ENCODE data around the gene PMS2.
"Not testable (repeated sequence)": the region's sequence is repeated elsewhere in the genome, so short reads cannot be mapped to it uniquely, and the experiment has no call there.

PMS2 gene

DNA sequence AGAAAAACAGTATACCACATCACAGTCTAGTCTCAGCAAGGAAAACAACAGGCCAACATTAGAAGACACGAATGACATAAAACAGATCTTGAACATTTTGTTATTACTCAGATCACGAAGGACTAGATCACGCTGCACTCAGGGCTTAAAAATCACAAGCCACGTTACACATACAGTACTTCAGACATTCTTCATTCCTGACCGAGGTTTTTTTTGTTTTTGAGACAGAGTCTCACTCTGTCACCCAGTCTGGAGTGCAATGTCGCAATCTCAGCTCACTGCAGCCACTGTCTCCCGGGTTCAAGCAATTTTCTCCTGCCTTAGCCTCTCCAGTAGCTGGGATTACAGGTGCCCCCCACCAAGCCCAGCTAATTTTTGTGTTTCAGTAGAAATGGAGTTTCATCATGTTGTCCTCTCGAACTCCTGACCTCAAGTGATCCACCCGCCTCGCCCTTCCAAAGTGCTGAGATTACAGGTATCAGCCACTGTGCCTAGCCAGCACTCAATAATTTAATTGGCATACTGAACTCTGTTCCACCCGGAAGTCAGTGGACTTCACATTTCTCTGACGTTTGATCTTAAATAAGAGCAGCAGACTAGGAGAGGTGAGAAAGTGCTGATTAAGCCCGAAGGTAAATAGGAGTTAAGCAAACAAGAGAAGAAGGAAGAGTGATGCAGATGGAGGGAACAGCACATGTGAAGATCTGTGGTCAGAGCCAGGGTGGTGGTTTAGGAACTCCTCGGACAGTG, 3.7 kb upstream of the PMS2 start:
- no peak for DNase-seq (ENCODE audit: low read depth)

DNA sequence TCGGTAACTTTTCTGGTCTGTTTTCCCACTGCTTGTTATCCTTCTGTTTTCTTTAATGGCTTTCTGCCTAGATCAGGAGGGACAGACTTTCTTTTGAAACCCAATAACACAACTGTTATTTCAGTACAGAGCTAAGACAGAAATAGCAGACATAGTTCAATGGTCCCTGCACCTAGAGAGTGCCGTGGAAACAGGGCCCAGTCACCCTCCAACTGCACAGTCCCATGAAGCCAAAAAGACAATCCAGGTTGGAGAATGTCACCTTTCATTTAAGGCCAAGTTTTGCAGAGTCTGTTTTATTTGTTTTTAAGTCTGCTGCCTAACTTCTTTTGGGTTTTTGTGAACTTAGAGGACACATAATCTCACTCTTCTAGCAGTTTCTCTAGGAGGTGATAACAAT, 2.7 kb upstream of the PMS2 start:
- DNase-seq (ENCODE audit: low read depth), result no peak

DNA sequence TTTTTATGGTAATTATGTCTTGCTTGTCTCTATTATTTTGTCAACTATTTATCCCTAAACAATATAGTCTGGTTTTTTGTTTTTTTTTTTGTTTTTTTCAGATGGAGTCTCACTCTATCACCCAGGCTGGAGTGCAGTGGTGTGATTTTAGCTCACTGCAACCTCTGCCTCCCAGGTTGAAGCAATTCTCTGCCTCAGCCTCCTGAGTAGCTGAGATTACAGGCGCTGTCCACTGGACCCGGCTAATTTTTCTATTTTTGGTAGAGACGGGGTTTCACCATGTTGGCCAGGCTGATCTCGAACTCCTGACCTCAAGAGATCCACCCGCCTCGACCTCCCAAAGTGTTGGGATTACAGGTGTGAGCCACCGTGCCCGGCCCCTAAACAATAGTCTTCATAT, 1.5 kb upstream of the PMS2 start:
- not testable (repeated sequence) for DNase-seq (ENCODE audit: low read depth)

DNA sequence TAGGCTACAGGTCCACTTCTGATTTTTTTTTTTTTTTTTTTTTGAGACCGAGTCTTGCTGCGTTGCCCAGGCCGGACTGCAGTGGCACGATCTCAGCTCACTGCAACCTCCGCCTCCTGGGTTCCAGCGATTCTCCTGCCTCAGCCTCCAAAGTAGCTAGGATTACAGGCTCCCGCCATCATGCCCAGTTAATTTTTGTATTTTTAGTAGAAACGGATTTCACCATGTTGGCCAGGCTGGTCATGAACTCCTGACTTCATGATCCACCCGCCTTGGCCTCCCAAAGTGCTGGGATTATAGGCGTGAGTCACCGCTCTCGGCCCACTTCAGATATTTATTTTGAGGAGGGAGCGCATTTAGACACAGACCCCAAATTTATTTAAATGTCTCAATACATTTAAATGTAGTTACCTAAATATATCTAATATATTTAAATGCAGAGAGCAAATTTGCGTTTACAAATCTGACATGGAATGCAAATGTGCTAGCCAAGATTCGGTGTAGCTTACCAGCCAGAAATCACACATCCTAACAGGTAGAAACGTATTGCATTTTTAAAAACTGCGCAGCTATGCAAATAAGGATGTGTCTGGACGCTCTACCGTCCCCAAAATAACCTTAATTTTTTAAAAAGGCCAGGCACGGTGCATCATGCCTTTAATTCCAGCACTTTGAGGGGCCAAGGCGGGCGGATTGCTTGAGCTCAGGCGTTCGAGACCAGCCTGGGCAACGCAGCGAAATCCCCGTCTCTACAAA, 836 bp downstream of the PMS2 start:
- not testable (repeated sequence) for DNase-seq (ENCODE audit: low read depth)

DNA sequence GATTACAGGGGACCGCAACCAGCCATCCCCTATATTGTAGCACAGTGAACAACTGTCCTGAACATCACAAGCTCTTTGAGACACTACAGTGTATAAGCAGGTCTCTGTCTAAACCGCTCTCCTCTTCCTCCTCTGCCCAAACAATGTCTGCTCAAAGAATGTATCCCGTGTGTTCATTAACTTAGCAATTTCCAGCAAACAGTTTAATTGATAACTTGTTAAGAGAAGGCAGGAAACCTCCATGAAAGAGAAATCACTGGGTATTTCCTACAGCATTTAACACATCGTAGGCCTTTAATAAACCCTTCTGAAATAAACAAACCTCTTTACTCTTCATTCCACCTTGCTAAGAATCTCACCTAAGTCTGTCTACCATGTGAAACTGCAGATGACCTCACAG, 1.5 kb downstream of the PMS2 start:
- no peak for DNase-seq (ENCODE audit: low read depth)

DNA sequence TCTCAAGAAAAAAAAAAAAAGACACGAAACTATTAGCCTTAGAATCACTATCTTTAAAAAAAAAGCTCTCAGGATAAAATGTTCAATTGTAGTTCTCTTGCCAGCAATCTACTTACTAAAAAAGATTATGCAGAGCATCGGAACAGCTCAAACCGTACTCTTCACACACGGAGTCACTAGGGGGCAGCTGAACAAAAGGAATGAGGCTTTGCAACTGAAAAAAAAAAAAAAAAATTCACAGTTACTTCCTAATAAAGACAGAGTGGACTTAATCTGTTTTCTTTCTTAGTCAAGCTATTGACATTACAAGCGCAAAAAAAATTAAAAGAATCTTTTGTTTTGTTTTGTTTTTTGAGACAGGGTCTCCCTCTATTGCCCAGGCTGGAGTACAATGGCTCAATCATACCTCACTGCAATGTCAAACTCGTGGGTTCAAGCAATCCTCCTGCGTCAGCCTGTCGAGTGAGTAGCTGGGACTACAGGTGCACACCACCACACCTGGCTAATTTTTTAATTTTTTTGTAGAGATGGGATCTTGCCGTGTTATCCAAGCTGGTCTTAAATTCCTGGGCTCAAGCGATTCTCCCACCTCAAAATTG, 11.5 kb downstream of the PMS2 start:
- peak; percentile 26 for DNase-seq (ENCODE audit: low read depth)

DNA sequence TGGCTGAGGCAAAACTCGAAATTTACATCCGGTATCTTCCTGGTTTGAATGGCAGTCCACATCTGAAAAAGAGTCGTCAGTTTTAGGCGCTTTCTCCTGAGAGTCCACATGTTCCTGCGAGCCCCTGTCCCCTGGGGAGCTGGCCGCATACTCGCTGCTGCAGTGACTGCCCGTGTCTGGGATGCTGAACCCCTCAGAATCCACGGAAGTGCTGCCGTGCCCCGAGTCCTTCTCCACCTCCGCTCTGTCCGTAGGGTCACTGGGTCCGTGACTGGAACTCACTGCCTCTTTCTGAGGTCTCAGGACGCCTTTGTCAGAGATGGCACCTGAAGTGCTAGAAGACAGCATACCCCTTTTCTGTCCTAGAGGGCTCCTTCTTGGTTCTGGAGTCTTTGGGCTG, 21.8 kb downstream of the PMS2 start:
- not testable (repeated sequence) for DNase-seq (ENCODE audit: low read depth)

DNA sequence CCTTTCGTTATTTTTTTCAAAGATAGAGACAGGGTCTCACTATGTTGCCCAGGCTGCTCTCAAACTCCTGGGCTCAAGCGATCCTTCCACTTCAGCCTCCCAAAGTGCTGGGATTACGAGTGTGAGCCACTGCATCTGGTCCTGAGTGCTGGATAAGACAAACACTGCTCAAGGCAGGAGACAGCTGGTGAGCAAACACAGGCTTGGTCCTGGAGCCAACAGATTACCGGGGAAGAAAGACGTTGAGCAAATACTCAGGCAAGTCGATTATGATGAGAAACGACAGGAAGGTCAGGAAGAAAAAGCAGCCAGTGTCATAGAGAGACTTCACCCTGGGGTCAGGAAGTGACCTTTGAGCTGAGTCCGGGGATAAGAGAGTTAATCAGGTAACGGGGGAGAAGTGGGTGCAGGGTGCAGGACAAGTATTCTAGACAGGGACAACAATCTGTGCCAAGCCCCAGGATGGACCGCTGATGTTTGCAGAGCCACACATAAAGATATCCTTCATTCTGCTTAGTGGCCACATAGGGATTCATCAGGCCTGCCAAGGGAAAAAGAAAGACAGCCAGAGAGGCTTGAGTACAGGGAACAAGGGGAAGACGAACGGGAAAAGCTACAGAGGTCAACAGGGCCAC, 29.1 kb downstream of the PMS2 start:
- not testable (repeated sequence) for DNase-seq (ENCODE audit: low read depth)

DNA sequence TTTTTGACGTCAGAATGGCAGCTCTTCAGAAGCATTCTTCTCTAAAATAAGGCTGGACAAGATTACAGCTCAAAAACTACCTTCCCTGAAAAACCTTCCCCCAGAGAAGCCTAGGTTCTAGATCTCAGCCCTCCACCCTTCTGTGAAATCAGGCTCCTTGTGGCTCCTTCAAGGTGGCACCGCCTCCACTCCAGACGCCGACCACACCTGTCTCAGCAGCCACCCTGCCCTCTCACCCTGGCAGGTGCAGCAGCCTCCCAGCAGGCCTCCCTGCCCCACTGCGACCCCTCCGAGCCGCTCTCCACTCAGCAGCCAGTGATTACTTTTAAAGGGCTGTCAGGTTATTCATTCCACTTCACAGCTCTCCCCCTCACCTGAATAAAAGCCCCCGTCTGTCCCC, 35.3 kb downstream of the PMS2 start:
- DNase-seq (ENCODE audit: low read depth), result not testable (repeated sequence)

DNA sequence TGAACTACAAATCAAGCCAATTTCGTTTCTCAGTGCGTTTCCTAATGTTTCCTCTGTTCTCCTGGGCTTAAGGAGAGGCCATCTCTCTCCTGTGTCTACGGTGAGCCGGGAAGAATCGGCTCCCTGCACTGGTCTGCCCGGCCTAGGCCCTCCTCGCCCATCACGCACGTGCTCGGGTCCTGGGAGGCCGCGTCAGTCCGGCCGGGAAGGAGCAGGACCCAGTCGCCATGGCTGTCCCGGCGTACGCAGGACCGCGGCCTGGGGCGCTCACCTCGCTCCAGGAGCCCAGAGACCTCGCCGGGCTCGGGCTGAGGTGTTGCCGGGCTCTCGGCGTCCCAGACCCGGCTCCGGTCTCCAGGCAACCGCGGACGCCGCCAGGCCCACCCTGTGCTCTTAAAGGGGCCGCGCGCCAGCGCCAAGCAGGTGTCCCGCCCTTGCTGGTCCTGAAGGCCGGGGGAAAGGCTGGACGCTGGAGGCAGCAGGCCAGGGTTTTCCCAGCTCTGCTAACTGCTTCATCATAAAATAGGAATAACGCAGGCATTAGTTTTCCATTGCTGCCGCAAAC, 38.4 kb downstream of the PMS2 start, which contains the start of gene RSPH10B:
Gene RSPH10B, minus strand, starts transcription at position 343 of the 565 bp plus-strand sequence. CDS start 3,573 bp downstream, outside the sequence.
- DNase-seq (ENCODE audit: low read depth), result not testable (repeated sequence)

DNA sequence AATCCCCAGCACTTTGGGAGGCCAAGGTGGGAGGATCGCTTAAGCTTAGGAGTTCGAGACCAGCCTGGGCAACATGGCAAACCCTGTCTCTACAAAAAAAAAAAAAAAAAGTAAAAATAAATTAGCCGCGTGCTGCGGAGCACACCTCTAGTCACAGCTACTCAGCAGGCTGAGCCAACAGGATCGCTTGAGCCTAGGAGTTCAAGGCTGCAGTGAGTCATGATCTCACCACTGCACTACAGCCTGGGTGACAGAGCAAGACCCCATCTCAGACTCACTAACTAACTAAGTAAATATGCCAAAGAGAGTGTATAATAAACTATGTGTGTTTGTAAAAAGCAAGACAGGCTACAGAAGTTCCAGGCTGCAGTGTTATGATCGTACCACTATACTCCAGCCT, 45.0 kb downstream of the PMS2 start:
- DNase-seq (ENCODE audit: low read depth), result not testable (repeated sequence)

DNA sequence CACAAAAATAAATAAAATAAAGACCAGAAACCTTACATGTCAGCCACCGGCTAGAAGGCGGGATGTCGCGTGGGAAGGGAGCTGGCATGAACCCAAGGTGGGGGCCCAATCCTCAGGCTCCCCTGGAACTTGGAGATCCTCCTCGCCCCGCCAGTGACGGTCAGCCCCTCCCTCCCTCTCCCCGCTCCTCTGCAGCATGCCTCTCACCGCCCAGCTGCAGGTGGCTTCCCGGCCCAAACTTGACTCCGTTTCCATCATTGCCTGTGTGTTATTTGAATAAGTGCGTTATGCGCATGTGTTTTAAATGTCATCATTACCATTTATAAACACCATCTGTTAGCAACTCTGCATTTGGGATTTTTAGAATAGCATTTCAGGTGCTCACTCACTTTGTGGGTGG, 45.6 kb downstream of the PMS2 start:
- DNase-seq (ENCODE audit: low read depth), result not testable (repeated sequence)

DNA sequence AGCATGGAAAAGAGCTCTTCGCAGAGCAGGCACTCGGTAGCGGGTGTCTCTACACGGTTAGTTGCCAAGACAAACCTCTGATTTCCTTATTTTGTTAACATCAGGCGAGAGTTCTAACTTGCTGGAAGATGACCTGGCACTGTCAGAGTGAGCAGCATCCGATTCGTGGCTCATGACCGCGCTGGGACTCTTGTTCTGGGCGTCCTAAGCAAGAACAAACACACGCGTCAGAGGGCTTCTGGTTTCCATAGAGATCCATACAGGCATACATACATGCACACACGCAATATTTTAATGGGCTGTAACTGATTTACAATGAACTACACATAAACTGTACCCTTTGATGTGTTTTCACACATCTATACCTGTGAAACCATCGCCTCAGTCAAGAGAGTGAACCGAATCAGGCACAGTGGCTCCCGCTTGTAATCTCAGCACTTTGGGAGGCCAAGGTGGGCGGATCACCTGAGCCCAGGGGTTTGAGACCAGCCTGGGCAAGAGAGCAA, 73.9 kb downstream of the PMS2 start:
- not testable (repeated sequence) for DNase-seq (ENCODE audit: low read depth)

DNA sequence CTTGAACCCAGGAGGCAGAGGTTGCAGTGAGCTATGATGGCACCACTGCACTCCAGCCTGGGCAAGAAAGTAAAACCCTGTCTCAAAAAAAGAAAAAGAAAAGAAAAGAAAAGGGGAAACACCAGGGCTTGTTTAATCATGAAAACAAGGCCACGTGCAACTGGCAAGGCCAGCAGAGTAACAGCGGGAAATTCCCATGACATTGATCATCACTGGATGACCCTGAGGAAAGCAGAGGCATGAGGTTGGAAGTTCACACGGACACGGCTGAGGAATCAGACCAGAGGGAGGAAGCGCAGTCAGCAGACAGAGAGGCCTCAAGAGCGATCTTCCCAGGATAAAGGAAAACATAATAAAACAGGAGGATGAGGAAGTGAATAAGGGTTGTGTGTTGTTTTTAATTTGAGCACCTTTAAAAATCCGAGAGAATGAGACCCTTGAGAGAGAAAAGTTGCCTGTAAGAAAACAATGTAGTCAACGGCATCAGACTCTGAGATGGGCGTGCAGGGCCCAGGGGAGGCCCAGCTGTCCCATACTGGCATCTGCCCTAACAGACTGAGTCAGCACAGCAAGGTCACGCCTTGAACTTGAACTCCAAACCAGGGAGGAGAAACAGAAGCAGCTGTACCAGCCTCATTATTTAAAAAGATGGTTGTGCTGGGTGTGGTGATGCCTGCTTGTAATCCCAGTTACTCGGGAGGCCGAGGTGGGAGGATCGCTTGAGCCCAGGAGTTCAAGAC, 76.8 kb downstream of the PMS2 start:
- DNase-seq (ENCODE audit: low read depth), result not testable (repeated sequence)

DNA sequence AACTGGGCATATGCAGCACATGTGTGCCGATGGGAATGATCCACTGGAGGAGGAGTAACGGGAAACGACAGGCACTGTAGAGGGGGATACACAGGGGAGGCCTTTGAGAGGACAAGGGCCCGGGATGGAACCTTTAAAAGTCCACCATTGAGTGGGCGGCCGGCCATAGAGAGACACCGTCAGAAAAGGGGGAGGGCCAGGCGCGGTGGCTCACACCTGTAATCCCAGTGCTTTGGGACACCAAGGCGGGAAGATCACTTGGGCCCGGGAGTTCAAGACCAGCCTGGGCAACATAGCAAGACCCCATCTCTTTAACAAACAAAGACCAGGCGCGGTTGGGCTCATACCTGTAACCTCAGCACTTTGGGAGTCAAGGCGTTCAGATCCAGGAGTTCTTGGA, 77.6 kb downstream of the PMS2 start:
- not testable (repeated sequence) for DNase-seq (ENCODE audit: low read depth)

DNA sequence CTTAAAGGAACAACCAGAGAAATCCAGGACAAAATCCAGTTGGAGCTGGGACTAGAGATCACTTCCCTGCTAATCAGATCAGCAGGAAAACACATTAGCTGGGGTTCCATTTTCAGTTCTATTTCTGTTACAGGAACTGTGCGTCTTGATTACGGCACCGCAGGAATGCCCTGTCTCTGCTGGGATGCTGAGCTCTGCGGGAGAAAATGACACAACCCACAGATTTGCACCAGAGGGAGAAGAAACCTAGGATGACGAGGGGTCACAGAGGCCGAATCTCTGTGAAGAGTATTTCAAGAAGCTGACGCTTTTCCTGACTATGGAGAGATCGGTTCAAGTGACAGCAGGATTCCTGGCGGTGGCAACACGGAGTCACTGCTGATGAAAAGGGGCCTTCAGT, 78.6 kb downstream of the PMS2 start:
- DNase-seq (ENCODE audit: low read depth), result not testable (repeated sequence)

DNA sequence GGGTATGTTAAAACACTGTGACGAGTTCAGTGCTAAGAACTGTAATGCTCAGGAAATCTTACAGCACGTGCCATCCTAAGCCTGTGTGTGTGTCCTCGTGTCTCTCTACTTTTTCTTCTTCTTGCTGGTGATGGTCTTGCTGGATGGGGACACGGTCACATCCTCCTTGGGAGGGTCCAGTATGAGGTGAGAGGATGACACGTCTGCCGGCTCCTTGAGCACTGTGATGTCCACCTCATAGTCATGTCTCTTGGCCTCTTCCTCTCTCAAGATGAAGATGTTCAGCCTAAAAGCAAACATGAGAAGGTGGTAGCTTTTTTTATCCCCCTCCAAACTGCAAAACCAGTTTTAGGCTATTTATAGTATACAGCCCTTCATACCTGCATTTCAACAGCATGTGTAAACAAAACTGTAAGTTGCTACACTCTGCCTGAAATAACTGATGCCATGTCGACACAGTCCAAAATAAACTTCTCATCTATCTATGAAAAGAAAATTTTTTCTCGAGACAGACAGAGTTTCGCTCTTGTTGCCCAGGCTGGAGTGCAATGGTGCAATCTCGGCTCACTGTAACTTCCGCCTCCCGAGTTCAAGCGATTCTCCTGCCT, 82.5 kb downstream of the PMS2 start:
- not testable (repeated sequence) for DNase-seq (ENCODE audit: low read depth)

DNA sequence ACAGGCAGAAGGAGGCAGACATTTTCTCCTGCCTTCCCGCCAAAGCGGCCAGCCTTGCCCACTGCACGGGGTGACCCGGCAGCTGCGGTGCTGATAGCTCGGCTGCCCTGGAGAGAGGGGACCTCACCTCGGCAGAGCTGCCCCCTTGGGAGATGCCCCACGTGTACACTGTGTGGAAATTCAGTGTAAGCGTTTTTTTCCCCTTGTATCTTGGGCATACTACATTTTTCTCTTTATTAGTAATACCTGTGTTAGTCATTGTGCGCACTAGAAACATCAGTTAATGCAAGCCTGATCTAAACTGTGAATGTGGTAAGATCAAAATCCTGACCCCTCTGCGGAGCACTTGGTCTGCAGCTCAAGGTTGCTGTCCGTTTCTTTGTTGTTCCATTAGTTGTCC, 84.2 kb downstream of the PMS2 start:
- DNase-seq (ENCODE audit: low read depth), result not testable (repeated sequence)

DNA sequence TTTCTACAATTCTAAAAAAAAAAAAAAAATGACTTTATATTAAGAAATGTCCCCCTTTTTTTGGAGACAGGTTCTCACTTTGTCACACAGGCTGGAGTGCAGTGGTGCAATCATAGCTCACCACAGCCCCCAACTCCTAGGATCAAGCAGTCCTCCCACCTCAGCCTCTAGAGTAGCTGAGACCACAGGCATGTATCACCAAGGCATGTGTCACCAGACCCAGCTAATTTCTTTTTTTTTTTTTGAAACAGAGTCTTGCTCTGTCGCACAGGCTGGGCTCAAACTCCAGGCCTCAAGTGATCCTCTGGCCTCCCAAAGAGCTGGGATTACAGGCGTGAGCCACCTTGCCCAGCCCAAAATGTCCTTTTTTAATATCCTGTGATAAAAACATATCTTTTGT, 84.7 kb downstream of the PMS2 start:
- not testable (repeated sequence) for DNase-seq (ENCODE audit: low read depth)
